GM15510 (cell line): ENCODE data around the gene MAGI3.

Source experiments
- POLR2A ChIP-seq: IDR thresholded peaks from 3 replicates; pipeline ENCODE4 v1.6.1; 2011; ENCODE audit warnings: borderline replicate concordance; ENCODE audit not compliant: insufficient read length; ENCODE audit errors: extremely low read depth

Gene MAGI3

DNA sequence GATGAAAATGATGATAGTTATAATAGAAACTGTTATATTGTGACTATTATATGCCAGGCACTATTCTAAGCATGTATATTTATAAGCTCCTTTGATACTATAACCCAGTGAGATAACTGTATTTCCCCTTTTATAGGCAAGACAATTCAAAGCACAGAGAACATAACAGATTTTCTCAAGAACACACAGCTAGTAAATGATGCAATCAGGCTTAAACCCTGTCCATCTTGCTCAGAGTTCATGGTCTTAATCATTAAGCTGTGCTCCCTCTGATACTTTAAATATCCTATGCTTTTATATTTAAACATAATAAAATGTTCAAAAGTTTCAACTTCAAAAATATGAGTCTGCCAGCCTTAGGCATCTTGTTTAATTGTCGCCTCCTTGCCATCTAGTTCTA lies 280.3 kb downstream of the MAGI3 start:
- no peak for TF ChIP-seq POLR2A

DNA sequence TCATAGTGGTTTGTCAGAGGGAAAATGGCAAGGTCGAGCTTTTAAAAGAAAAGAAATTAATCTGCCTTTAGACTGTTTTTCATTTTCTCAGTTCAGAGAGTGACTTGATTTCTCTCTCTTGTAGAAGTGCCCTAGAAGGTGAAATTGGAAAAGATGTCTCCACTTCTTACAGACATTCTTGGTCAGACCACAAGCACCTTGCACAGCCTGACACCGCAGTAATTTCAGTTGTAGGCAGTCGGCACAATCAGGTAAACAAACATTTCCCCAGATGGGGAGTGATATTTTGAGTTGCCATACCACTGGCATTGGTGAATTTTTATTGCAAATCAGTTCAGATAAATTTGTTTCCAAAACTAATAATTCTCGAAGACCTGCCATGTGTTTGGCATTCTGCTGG lies 282.2 kb downstream of the MAGI3 start:
- no peak for TF ChIP-seq POLR2A

DNA sequence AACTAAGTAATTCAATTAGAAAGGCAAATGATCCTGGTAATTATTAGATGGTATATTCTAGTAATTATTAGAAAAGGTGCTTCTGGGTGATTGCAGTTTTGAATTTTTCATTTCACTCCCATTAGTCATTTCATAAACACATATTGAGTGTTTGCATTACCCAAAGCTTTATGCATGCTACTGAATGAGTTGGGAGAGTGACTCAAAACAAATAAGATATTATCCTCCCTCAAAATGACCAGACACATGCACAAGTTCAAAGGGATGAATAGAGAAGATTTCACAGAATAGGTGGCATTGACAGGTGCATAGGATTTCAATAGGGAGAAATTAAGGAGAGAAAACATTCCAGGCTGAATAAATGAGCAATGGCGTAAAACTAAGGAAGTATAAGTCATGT lies 284.3 kb downstream of the MAGI3 start:
- TF ChIP-seq POLR2A = no peak

DNA sequence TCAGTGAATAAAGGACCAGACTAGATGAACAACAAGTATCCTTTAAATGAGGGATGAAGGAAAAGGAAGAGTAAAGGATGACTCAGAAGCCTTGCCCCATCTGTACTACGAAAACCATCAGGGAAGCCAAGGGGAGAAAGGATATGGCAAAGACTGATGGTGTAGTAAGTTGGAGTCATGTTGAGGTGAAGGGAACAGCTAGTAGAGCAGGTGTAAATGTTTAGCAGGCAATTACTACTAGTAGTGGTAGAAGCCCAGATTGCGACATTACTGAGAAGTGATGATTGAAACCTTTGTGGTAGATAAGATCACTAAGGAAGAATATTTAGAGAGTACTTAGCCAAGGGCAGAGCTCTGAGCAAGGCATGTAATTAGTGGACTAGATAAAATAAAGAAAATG lies 285.0 kb downstream of the MAGI3 start:
- no peak for TF ChIP-seq POLR2A

DNA sequence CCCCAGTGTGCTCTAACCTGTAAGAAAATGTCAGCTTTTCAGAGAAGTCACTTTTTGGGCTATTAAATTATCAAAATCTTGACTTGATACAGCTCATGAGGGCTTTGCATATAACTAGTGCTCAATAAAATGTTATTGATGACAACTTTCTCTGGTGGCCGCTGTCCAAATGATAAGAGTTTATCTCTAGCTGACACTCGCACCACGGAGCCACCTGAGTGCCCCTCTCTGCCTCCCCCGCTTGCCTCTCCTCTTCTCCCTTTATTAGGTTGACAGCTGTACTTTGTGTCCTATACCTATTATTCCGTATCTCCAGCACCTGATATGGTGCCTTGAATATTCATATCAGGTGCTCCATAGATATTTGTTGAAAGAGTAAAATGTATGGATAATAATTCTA lies 286.2 kb downstream of the MAGI3 start:
- no peak for TF ChIP-seq POLR2A

DNA sequence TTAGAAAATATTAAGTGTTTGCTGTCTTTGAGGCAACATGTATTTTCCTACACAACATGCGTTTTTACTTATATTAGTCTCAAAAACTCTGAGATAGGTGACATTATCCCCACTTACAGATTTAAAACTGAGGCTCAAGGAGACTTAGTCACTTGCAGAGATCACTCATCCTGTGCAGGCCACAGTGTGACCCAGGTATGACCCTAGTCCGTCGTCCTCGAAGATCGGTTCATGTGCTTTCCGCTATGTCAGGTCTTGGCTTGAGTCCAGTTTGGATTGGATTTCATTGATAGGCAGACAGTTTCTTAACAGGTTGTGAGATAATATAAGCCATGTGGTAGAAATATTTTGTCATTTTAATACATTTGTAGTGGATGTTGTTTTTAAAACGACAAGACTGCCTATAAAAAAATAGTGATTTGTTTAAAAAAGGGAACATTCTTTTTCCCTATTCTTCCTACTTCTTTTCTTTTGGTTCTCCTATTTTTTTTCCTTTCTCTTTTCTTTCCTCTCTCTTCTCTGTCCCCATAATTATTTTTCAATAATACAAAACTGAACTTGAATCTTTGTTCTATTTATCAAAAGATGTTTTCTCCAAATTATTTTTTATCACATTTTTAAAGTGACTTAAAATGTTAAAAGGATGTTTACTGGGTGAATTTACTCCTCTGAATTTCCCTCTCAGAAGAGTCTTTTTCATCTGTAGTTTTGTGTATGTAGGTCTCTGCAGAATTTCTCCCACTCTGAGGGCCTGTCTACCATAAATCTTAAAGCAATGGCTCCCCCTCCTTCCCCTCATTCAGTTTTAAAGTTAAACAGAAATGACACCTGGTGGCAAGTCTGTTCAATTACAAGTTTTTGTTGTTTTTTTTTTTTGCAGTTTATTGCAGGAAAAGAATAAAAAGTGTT lies 287.2 kb downstream of the MAGI3 start:
- TF ChIP-seq POLR2A = no peak

DNA sequence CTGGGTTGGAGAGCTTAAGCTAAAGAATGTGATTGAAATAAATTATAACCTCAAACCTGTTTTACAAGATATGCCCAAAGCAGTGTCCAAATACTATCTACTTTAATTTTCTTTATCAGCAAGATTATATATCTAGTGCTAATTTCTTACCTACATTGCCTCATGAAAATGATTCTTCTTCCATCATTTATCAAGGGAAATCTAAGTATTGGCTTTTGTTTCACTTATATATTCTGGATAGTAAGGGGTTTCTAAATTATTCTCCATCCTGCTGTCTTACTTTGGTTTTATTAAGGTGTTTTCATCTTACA lies 287.8 kb downstream of the MAGI3 start:
- TF ChIP-seq POLR2A = no peak

DNA sequence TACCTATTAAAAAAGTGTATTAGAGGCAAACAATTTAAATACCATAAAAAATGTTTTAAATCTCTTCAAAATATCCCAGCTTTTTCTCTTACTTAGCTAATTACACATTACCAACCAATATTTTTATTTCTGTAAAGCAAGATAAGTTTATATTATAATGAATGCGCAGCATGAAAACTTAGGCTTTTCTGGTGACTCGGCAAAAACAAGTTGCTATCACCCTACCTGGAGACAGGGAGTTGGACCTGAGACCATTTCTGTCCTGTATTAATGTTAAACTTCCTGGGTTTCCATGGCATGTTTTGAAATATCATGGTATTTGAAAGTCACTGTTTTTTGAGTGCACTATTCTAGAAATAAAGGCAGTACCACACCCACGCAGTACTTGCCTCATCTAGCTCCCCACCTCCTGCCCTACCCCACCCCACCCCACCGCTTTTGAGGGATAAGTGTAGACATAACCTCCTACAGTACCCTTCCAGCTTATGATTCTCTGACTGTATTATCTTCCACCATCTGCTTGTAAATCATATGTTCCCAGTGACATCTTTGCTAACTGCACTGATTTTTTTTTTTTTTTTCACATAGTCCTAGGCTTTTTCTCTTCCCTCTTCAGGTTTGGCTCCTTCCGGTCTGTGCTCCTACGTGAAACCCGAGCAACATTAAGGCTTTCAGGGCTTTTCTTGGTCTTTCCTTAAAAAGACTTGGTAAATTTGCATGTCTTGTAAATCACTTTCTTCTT lies 291.5 kb downstream of the MAGI3 start:
- TF ChIP-seq POLR2A = no peak

DNA sequence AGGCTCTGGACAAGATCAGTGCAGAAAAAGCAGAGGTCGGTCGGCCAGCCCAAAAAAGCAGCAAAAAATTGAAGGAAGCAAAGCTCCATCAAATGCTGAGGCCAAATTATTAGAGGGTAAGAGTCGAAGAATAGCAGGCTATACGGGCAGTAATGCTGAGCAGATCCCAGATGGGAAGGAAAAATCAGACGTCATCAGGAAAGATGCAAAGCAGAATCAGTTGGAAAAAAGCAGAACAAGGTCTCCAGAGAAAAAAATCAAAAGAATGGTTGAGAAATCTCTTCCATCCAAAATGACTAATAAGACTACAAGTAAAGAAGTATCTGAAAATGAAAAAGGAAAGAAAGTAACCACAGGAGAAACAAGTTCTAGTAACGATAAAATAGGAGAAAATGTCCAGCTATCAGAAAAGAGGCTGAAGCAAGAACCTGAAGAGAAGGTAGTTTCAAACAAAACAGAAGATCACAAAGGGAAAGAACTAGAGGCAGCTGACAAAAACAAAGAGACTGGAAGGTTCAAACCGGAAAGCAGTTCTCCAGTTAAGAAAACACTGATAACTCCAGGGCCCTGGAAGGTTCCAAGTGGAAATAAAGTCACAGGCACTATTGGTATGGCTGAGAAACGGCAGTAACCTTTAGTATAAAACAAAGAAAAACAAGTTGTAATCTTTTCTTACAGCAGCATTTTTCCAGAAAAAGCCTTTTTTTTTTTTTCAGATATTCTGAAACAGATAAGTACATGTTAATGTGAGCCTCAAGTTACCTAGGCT lies 293.3 kb downstream of the MAGI3 start:
- no peak for TF ChIP-seq POLR2A

DNA sequence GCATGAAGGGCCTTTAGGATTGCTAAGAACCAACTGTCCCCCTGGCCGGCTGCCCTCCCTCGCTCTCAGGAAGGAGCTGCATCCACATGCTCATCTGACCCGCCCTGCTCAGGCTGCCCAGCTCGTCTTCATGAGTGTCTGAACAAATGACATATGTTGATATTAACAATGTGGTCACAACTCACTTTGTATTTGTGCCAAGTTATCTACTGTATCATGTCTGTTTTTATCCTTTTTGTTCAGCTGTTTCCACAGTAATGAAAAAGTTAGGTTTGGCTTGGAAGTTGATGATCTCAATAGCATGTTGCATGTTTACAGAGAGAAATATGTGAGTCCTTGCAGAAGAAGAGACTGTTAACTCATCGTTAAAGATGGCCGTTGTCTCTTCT lies 293.8 kb downstream of the MAGI3 start:
- TF ChIP-seq POLR2A = no peak

DNA sequence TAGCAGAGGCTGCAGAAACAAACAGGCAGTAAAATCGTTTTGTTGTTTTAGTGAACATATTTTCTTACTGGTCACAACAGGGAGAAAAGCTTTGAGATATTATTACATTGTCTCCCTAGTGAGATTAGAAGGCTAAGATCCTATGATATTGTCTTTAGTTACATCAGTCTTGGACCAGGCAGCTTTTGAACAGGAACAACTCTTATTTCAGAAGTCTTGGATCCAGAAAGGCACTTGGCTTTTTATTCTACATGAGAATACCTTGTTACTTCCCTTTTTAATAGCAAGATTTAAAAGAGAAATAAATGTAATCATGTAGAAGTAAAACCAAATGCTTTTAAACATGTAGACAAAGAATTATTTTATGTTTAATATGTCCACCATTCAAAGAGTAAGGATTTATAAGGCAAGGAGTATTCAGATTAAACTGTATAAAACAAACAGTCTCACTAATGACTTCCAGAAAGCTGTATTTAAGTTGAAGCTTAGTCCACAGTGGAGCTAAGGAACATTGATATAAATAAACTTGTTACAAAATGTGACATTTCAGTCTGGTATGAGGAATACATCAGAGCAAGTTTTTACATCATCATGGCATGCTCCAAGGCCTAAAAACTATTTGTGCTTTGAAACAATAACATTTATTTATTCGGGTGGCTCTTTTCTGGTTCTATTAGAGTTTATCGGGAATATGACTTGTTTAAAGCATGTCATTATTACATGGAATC lies 296.7 kb downstream of the MAGI3 start:
- no peak for TF ChIP-seq POLR2A

DNA sequence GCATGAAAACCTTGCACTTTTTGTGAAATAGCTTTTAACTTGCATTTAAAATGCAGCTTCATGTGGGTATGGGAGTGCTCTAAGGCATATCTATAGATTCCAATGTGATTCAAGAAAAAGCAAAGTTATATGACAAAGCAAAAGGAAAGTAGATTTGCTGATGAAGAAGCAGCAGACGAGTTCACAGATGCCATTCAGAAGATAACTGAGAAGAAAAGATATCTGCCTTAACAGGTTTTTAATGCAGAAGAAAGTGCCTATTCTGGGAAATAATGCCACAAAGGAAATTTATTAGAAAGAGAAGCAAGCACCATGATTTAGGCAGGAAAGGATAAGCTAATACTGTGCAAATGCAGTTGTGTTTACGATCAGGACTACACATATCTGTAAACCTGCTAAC lies 300.9 kb downstream of the MAGI3 start:
- TF ChIP-seq POLR2A = no peak

DNA sequence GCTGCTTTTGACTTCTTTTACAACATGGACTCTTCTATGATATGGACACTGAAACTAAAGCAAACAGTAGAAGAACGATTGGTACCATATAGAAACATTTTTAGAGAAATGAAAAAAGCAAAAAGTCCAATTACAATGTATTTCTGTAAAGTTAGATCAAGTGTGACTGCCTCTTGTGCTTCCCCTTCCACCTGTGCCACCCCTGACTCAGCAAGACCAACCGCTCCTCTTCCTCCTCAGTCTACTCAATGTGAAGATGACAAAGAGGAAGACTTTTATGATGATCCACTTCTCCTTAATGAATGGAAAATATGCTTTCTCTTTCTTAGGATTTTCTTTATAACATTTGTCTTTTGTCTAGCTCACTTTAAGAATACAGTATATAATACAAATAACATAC lies 302.0 kb downstream of the MAGI3 start:
- TF ChIP-seq POLR2A = no peak

DNA sequence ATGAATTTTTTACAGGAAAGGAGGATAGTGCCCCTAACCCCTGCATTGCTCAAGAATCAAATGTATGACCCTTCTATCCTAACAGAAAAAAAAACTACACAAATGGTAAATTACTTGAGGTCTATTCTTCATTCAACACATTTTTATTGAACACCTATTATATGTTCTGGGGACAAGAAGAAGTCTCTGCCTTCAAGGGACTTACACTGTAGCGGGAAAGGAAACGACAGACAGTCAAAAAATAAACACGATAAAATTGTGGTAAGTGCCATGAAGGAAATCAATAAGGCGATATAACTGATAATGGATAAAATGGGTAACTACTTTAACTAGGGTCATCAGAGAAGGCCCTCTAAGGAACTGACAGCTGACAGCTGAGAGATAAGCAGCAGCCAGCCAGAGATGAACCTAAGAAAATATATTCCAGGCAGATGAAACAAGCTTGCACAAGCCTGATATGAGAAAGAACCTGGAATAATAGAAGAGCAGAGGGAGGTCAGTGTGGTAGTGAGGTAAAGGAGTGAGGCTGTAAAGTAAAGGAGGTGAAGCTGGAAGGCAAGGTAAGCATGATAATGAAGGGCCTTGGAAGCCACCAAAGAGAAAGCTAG lies 302.6 kb downstream of the MAGI3 start:
- no peak for TF ChIP-seq POLR2A
